Measurements from ENCODE around the gene STMP1.
"Not testable (repeated sequence)": the region's sequence is repeated elsewhere in the genome, so short reads cannot be mapped to it uniquely, and the experiment has no call there.

STMP1 gene

GRCh38 chr7:135662373-135663114 lies at the start of gene STMP1:
Gene STMP1, plus strand, starts transcription at chr7:135662514.
- peak; percentile 98 for DNase-seq

GRCh38 chr7:135616136-135616535 lies 46.2 kb upstream of the STMP1 start:
- DNase-seq: no peak

- no peak for DNase-seq
Observed at GRCh38 chr7:135617781-135618180, 44.5 kb upstream of the STMP1 start.

- DNase-seq: no peak
Observed at GRCh38 chr7:135618510-135618909, 43.8 kb upstream of the STMP1 start.

GRCh38 chr7:135620447-135620846 lies 41.9 kb upstream of the STMP1 start:
- no peak for DNase-seq

- peak; percentile 53 for DNase-seq
Observed at GRCh38 chr7:135620980-135621850, 41.1 kb upstream of the STMP1 start.

GRCh38 chr7:135634191-135634878 lies 28.0 kb upstream of the STMP1 start:
- DNase-seq: no peak

- DNase-seq: not testable (repeated sequence)
Observed at GRCh38 chr7:135639690-135640089, 22.6 kb upstream of the STMP1 start.

GRCh38 chr7:135644154-135644553 lies 18.2 kb upstream of the STMP1 start:
- no peak for DNase-seq

GRCh38 chr7:135644729-135645128 lies 17.6 kb upstream of the STMP1 start:
- no peak for DNase-seq

- DNase-seq: no peak
Observed at GRCh38 chr7:135645296-135645904, 16.9 kb upstream of the STMP1 start.

GRCh38 chr7:135647755-135648154 lies 14.6 kb upstream of the STMP1 start:
- no peak for DNase-seq

GRCh38 chr7:135648235-135648634 lies 14.1 kb upstream of the STMP1 start:
- DNase-seq: no peak

GRCh38 chr7:135650831-135651573 lies 11.3 kb upstream of the STMP1 start:
- peak; percentile 90 for DNase-seq

- no peak for DNase-seq
Observed at GRCh38 chr7:135653340-135654080, 8.8 kb upstream of the STMP1 start.

GRCh38 chr7:135658564-135658963 lies 3.8 kb upstream of the STMP1 start:
- no peak for DNase-seq

GRCh38 chr7:135659159-135659846 lies 3.0 kb upstream of the STMP1 start:
- no peak for DNase-seq

GRCh38 chr7:135661311-135662122 lies 797 bp upstream of the STMP1 start:
- no peak for DNase-seq

GRCh38 chr7:135662123-135662372 lies 266 bp upstream of the STMP1 start:
- no peak for DNase-seq

- no peak for DNase-seq
Observed at GRCh38 chr7:135664046-135664589, 1.8 kb downstream of the STMP1 start.
